ENCODE data around the gene TDRD5.
A peak's percentile ranks its signal among the peaks of the same experiment; 100 is the strongest.
"Not testable (repeated sequence)": the region's sequence is repeated elsewhere in the genome, so short reads cannot be mapped to it uniquely, and the experiment has no call there.

Gene TDRD5

GRCh38 chr1:179601093-179601492 lies 9.5 kb downstream of the TDRD5 start:
- DNase-seq (ENCODE audit: low spot score) = no peak

GRCh38 chr1:179612361-179612760 lies 20.7 kb downstream of the TDRD5 start:
- DNase-seq (ENCODE audit: low spot score) = no peak

DNA sequence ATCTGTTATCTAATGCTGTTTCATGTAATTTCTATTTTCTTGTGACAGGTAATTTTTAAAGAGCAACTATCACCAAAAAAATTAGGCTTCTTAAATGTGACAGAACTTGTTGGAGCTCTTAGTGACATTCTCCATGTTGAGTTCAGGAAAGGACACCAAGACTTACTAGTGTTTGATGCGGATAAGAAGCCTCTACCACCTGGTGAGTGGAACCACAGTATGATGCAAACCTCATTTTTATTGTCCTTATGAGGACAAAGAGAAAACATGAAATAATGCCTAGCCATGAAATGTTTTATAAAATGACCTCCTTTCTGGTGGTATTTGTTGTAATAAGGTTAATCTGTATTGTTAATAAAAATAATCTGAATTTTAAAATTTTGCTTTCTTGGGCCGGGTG lies 39.1 kb downstream of the TDRD5 start:
- DNase-seq (ENCODE audit: low spot score) = no peak

DNA sequence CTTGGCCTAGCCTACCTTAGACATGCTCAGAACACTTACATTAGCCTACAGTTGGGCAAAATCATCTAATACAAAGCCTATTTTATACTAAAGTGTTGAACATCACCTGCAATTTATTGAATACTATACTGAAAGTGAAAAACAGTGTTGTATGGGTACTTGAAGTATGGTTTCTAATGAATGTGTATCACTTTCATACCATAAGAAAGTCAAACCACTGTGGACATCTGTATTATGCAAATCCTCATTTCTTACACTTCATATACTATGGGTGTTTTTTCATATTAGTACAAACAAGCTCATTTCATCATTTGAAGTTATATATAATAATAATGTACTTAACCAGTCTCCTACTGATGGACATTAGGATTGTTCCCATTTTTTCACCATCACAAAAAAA lies 41.2 kb downstream of the TDRD5 start:
- no peak for DNase-seq (ENCODE audit: low spot score)

DNA sequence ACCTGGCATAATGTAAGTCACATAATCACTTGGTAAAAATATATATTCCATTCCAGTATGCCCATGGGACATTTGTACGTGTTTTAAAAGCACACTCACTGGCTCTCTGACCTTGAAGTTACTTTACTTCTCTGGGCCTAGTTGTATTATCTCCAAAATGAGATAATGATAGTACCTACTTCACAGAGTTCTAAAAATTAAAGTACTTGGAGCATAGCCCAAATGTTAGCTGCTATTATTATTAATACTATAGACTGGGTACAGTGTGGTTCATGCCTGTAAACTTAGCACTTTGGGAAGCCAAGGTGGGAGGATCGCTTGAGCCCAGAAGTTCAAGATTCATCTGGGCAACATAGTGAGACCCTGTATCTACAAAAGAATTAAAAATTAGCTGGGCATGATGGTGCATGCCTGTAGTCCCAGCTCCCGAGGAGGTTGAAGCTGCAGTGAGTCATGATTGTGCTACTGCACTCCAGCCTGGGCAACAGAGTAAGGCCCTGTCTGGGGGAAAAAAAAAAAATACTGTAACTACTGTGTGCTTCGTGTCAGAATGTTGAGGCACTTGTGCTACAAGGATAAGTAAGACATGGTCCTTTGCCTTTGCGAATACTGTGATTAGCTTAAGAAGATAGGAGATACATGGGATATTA lies 45.7 kb downstream of the TDRD5 start:
- no peak for DNase-seq (ENCODE audit: low spot score)

- no peak for DNase-seq (ENCODE audit: low spot score)
Measured at GRCh38 chr1:179661018-179661417, 69.4 kb downstream of the TDRD5 start.

- no peak for DNase-seq (ENCODE audit: low spot score)
Measured at GRCh38 chr1:179663810-179664209, 72.2 kb downstream of the TDRD5 start.

- DNase-seq (ENCODE audit: low spot score) = no peak
Measured at GRCh38 chr1:179677882-179678281, 86.2 kb downstream of the TDRD5 start.

DNA sequence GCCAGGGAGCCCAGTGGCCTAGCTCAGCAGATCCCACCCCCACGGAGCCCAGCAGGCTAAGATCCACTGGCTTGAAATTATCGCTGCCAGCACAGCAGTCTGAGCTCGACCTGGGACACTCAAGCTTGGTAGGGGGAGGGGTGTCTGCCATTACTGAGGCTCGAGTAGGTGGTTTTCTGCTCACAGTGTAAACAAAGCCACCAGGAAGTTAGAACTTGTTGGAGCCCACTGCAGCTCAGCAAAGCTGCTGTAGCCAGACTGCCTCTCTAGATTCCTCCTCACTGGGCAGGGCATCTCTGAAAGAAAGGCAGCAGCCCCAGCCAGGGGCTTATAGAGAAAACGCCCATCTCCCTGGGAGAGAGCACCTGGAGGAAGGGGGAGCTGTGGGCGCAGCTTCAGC lies 102.9 kb downstream of the TDRD5 start:
- DNase-seq (ENCODE audit: low spot score) = not testable (repeated sequence)

GRCh38 chr1:179702946-179703539 lies 111.4 kb downstream of the TDRD5 start:
- DNase-seq (ENCODE audit: low spot score) = no peak

DNA sequence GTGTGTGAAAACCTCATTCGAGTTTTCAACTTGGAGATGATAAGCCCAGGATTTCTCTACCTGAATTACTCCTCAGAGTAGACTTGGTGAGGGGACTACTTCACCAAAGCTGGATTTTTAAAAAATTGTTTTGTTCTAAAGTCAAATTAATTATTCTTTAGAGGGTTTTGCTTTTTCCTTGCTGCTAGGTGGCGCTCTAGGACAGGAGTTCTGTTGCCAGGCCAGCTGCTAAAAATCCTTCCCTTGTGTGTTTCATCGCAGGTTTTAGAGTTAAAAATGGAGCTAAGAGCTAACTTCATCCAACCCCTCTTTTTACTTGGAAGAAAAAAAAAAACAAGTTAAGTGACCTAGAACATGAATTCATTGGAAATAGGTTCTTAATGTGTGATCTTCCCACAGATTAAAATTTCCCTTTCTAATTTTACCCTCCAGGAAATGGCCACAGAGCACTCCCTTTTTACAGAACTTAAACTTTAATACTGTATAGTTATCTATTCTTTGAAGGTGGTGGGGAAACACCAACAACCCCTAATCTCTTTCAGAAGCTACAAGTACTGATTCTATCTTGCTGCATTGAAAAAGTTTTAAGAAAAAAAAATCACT lies 114.8 kb downstream of the TDRD5 start:
- peak; percentile 47 for DNase-seq (ENCODE audit: low spot score)

DNA sequence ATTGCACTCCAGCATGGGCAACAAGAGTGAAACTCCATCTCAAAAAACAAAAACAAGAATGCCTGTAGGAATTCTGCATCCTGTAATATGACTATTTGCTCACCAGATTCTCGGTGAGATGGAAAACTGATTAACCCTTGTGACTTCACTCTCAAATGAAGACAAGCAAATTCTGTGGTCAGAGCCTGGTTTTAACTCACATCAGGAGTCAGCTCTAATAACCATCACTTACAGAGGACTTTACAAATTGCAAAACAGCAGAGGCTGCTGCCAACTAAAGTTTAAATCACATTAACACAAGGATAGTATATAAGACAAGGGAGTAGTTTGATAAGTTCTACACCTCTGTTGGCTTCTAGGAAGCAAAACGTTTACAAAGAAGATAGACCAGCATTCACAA lies 115.8 kb downstream of the TDRD5 start:
- no peak for DNase-seq (ENCODE audit: low spot score)

DNA sequence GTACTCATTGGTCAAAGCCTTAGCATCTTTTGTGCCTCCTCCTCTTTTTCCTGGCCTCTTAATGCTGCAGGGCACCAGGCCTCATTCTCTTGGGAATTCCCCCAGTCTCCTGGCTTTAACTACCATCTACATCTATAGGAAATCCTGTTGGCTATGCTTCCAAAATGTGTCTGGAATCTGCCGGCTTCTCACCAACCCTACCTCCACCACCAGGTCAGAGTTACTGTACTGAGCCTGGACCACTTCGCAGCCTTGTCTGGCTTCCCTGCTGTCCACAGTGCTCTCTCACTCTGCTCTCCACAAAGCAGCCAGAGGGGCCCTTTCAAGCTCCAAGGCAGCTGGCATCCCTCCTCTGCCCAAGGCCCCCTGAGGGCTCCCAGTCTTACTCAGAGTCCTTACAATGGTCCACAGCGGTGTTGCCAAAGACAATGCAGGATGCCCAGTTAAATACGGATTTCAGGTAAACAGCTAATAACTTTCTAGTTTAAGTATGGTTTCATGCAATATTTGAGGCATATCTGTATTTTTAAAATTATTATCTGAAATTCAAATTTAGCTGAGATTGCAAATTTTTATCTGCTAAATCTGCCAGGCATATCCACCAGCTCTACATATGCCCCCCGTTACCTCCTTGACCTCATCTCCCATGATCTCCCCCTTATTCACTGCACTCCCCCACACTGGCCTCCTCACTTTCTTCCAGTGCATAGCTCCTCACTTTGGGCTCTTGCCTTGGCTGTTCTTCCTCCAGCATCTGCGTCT lies 117.0 kb downstream of the TDRD5 start:
- no peak for DNase-seq (ENCODE audit: low spot score)

DNA sequence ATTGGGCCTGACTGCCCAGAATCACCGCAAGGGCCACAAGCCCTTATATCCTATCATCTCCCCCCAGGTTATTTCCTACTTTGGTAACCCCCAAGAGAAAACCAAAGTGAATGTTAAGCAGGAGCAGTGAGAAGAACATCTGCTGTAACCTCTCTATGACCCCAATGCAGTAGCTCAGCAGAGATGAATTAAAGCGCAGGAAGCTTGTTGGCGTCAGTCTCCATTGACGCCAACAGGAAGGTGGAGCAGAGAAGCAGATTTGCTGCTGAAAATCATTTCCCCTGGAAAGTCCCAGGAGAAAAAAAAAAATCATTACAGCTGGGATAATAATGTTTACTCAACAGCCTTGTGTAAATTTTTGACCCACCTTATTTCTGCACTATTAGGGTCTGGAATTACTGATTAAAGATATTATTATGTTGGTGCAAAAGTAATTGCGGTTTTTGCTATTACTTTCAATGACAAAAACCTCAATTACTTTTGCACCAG lies 118.3 kb downstream of the TDRD5 start:
- peak; percentile 22 for DNase-seq (ENCODE audit: low spot score)

- DNase-seq (ENCODE audit: low spot score) = no peak
Measured at GRCh38 chr1:179714159-179714558, 122.5 kb downstream of the TDRD5 start.

- no peak for DNase-seq (ENCODE audit: low spot score)
Measured at GRCh38 chr1:179714623-179715022, 123.0 kb downstream of the TDRD5 start.

- DNase-seq (ENCODE audit: low spot score) = no peak
Measured at GRCh38 chr1:179719272-179719671, 127.6 kb downstream of the TDRD5 start.

DNA sequence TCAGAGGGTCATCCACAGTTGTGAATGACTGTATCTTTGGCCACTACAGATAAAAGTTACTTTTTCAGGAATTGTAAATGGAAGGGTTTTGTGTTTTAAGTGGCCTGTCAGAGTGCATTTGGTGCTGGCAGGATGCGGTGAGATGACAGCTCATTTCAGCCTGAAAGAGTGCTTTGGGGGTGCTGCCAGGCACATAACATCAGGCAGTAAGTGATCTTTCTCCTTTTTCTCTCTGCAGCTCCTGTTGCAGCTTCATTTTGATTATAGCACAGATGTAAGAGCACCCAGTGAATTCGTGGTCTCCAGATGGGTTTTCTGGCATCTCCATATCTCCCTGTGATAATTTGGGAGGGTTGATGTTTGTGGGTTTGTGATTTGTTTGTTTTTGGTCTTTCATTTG lies 136.6 kb downstream of the TDRD5 start:
- no peak for DNase-seq (ENCODE audit: low spot score)

DNA sequence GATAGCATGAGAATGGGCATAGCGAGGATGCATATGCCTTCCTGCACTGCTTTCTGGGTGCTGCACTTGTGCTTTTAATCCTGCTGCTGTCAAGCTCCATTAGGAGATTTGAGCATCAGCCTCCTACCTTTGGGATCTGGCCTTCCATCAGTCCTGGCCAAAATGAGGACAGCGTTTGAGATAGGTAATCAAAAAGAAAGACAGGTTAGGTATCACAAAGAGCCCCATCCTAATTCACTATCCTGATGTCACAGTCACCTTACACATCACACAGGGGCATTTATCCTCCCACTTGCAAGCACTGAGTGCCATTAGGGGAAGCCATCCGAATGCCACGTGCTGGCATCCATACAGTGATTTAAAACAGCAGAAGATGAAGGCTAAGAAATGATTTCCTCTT lies 138.2 kb downstream of the TDRD5 start:
- no peak for DNase-seq (ENCODE audit: low spot score)

DNA sequence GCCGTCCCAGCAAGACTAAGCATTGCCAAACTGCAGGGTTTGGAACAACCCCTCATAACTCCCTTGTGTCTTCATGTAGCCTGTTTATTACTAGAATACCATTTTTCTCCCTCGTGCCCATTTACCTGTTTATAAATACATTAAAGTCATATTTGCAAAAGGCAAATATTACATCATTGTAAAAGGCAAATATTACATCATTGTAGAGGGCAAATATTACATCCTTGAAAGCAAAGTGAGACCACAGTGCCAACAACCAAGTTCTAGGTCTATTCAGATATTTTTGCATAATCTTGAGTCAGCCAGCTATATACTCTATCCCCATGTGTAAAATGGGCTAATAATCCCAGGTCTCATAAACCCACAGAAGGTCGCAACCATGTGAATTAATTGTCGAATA lies 140.0 kb downstream of the TDRD5 start:
- DNase-seq (ENCODE audit: low spot score) = no peak

Data from CD4-positive, alpha-beta T cell treated with Interleukin-6 at 100 ng/mL for 8 hours (primary cell).